Putamen (tissue), 1 donor: Measurements from ENCODE around the gene PLXND1.

Experiments
- DNase-seq: peaks from one replicate; pipeline ENCODE4 v3.0.0-alpha.2; 2016; ENCODE audit warnings: low spot score

PLXND1 gene

GRCh38 chr3:129582799-129583198 lies 23.7 kb downstream of the PLXND1 start:
- DNase-seq: no peak

- DNase-seq: no peak
Observed at GRCh38 chr3:129581623-129582022, 24.9 kb downstream of the PLXND1 start.

- no peak for DNase-seq
Observed at GRCh38 chr3:129579991-129580390, 26.5 kb downstream of the PLXND1 start.

GRCh38 chr3:129577925-129578786 lies 28.3 kb downstream of the PLXND1 start:
- no peak for DNase-seq

GRCh38 chr3:129577366-129577765 lies 29.1 kb downstream of the PLXND1 start:
- DNase-seq: no peak

GRCh38 chr3:129576514-129577352 lies 29.7 kb downstream of the PLXND1 start:
- DNase-seq: no peak

GRCh38 chr3:129575997-129576384 lies 30.5 kb downstream of the PLXND1 start:
- no peak for DNase-seq

DNA sequence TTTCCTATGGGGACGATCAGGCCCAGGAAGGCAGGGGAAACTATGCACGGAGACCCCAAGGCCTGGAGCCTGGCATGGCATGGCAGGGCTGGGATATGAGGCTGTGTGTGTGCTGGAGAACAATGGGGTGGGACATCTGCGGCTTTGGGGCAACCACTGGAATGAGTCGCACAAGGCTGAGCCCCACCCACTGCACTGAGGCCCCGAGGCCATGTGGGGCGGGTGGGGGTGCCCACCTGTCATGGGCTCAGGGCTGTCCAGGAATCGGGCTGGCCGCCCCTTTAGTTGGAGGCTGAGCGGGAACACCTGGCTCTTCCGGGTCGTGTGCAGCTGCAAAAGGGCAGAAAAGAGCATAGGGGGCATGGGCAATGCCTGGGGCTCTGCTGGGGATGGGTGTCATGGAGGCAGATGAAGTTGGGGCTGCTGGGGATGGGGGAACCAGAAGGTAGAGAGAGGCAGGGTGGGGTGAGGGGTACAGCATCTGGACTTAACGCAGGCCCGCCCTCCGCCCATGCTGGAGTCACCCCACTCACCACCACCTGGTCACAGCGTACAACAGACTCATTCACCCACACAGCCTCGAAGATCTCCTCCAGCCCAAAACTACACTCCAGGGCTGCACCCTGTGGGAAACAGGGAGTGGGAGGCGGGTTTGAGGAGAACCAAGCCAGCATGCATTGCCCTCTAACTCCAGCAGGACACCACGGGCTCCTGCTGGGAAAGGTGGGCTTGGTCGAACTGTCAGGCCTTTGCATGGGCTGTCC lies 31.1 kb downstream of the PLXND1 start:
- DNase-seq: no peak

DNA sequence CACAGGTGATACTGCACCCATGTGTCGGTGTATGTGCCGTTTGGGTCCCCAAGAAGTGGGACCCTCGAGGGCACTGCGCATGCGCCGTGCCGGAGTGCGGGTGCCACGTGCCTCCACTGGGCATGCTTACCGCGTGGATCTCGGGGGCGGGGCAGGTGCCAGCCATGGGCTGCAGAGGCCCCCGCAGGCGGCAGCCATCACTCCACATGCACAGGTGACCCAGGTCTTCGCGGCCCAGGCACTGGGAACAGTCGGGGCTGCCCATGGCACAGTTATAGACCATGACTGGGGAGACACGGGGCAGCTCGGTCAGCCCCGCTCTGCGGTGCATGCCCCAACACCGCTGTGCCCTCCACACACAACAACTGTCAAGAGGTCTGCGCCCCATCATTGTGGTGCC lies 32.3 kb downstream of the PLXND1 start:
- no peak for DNase-seq

- no peak for DNase-seq
Observed at GRCh38 chr3:129573493-129573892, 33.0 kb downstream of the PLXND1 start.

- DNase-seq: no peak
Observed at GRCh38 chr3:129572603-129573002, 33.9 kb downstream of the PLXND1 start.

DNA sequence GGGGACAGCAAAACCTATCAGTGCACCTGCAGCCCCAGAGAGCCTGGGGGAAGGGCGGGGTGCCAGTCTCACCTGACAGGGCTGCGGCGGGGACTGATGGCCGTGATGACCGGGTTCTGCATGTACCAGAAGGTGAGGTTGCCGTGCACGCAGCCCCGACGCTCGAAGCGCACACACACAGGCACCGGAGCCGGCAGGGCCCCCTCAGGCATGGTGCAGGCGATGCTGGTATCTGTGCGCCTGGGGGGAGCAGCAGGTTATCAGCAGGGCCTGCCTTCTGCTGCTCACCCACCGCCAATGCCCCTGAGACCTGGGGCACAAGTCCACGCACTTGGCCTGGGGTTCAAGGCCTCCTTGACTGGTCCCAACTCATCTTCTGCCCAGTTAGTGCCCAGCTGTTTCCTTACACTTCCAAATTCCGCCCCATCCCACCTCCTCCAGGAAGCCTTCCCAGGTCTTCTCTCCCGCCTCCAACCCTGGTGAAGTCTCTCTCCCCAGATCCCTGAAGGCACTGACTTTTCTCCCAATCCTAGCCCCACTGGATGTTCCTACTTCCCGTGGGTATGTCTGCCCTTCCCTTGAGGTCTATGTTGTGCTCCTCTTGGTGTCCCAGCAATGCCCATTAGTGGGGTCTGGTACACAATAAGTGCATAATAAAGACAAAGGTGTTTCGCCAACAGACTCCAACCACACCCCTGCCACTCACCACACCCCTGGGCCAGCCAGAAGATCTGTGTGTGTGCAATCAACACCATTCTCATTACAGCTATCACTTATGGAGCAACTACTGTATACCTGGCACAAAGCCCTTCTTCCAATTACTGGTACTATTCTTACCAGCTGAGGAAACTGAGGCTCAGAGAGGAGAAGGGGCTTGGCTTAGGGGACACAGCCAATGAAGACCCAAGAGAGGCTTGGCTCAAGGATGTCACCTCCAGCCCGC lies 34.6 kb downstream of the PLXND1 start:
- no peak for DNase-seq

- DNase-seq: no peak
Observed at GRCh38 chr3:129569856-129570255, 36.6 kb downstream of the PLXND1 start.

DNA sequence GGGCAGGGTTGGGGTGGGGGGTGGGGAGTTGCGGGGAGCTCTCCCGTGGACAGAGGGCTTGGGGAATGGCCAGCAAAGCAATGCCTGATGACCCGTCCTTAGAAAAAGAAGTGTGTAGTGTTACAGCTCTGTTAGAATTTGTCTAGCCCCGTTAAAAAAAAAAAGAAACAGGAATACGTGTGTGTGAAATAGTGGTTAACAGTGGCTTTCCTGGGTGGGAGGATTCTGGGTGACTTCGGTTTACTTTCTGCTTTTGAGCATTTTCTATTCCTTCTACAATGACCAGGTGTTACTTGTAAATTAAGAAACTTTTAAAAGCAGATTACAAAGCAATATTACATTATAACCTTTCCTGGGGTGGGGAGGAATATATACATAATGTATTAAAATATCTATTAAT lies 38.5 kb downstream of the PLXND1 start:
- DNase-seq: no peak

DNA sequence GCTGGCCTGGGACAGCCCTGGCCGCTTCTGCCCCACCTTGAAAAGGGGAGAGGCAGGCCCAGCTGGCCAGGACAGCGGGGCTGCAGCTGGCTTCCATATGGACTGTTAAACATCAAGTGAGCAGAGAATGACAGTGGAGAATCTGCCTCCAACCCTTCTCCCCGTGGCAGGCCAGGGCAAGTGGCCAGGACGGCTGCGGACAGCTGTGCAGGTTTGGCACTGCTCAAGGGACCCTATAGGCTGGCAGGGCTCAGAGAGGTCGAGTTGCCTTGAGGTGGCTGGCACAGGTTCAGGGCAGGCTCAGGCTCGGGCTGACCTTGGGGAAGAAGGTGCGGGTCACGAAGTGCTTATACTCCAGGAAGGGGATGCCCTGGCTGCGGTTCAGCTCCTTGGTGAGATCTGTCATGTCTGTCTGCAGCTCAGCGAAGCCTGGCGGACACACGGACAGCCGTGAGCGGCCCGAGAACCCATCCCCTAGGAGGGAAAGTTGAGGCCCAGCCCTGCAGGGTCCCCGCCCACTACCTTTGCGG lies 39.2 kb downstream of the PLXND1 start:
- no peak for DNase-seq

DNA sequence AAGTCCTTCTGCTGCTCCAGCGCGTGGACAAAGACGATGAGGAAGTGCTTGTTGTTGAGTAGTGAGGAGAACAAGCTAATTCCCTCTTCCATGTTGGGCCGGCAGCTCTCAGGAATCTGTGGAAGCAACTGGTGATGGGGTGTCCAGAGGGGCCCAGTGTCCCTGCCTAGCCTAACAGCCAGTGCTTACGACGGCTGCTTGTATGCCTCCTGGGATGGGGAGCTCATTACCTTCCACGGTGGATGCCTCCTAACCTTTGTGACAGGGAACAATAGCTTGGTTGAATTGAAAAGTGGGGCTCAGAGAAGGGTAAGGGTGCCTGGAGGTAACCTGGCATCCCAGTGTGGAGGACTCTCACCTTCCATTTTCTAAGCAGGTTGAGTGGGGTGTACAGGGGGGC lies 40.6 kb downstream of the PLXND1 start:
- DNase-seq: no peak

DNA sequence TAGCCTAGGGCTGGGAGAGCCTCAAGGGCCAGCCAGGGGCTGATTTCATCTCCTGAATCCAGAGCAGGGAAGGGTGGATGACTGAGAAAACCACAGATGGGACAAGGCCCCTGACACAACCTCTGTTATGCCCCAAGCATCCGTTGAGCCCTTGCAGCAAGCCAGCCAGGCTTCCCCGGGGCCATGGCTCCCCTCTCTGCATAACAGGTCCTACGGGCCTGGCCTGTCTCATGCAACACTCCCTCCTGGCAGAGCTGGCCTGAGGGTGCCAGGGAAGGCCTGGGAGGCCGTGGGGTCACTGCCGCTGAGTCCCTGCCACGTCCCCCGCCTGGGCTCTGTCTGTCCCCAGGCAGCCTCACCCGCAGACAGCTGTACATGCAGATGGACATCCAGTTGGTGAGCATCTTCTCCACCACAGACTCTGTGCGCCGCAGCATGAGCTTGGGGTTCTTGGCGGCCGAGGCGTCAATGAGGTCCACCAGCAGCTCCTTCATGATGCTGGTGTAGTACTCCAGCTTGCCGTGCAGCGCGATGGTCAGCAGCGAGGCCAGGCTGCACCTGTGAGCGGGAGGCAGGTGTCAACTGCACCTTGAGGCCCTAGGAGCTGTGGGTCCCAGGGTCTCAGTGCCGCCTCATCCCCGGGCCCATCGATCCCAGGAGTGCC lies 41.4 kb downstream of the PLXND1 start:
- no peak for DNase-seq

GRCh38 chr3:129563850-129564535 lies 42.5 kb downstream of the PLXND1 start:
- no peak for DNase-seq

- no peak for DNase-seq
Observed at GRCh38 chr3:129563332-129563731, 43.1 kb downstream of the PLXND1 start.

DNA sequence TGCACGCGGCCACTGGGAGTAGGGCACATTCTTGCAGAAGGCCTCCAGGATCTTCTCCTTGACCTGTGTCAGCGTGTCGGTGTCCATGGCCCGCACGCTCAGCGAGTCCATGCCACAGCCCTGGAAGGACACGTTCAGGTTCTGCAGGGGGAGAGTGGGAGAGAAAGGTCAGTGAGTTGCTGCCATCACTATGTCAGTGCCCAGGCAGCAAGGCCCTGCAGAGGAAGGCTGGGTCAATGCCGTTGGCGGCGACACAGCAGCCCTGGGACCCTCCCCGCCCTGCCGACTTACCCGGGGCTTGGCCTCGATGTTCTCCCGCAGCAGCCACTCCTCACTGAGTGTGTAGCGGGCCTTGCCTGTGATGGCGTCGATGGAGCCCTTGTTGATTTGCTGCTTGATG lies 43.7 kb downstream of the PLXND1 start:
- DNase-seq: no peak
